ENCODE data around the gene ZC3H12A.

DNA sequence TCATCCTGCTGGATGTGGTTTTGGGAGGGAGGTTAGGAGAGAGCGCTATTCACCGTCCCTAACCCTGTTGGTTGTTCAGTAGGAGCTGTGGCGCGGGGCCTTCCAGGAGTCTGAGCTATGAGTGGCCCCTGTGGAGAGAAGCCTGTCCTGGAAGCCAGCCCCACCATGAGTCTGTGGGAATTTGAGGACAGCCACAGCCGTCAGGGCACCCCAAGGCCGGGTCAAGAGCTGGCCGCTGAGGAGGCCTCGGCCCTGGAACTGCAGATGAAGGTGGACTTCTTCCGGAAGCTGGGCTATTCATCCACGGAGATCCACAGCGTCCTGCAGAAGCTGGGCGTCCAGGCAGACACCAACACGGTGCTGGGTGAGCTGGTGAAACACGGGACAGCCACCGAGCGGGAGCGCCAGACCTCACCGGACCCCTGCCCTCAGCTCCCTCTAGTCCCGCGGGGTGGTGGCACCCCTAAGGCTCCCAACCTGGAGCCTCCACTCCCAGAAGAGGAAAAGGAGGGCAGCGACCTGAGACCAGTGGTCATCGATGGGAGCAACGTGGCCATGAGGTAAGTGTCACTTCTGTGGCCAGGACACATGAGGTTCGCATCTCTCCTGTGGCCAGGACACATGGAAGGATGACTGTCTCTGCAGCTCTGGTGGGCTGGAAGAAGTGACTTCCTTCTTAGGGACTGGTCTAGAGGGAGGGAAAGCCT, 1.2 kb downstream of the ZC3H12A start:
- TF ChIP-seq TCF12 (IDR thresholded peaks at IDR 0.05; ENCODE audit: low read depth) = no peak
- no peak for TF ChIP-seq YY1 (IDR thresholded peaks at IDR 0.05; ENCODE audit: low read depth)
- TF ChIP-seq, protein P1, sequence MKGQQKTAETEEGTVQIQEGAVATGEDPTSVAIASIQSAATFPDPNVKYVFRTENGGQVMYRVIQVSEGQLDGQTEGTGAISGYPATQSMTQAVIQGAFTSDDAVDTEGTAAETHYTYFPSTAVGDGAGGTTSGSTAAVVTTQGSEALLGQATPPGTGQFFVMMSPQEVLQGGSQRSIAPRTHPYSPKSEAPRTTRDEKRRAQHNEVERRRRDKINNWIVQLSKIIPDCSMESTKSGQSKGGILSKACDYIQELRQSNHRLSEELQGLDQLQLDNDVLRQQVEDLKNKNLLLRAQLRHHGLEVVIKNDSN (IDR thresholded peaks at IDR 0.05) = no peak
- no peak for TF ChIP-seq NFIC (IDR thresholded peaks at IDR 0.05)
- TF ChIP-seq CREB1 (IDR thresholded peaks at IDR 0.05; ENCODE audit: low read depth) = no peak
- TF ChIP-seq REST (IDR thresholded peaks at IDR 0.05; ENCODE audit: low read depth) = no peak
- TF ChIP-seq TAF1 (IDR thresholded peaks at IDR 0.05; ENCODE audit: low read depth) = no peak
- no peak for TF ChIP-seq TEAD4 (IDR thresholded peaks at IDR 0.05)
- no peak for TF ChIP-seq EP300 (IDR thresholded peaks at IDR 0.05; ENCODE audit: borderline replicate concordance)
- no peak for TF ChIP-seq MAX (IDR thresholded peaks at IDR 0.05)
- no peak for TF ChIP-seq FOXM1 (IDR thresholded peaks at IDR 0.05; ENCODE audit: borderline replicate concordance, low read depth)
- TF ChIP-seq EGR1 (IDR thresholded peaks at IDR 0.05) = no peak
- TF ChIP-seq ZBTB7A (IDR thresholded peaks at IDR 0.05; ENCODE audit: low read depth) = no peak
- TF ChIP-seq RAD21 (IDR thresholded peaks at IDR 0.05; ENCODE audit: low read depth) = no peak

All from Ishikawa (cell line).